DND-41 (cell line): ENCODE measurements around the gene WDR62.

ENCODE experiments used
- CTCF ChIP-seq: IDR thresholded peaks from 2 replicates; pipeline ENCODE4 v1.5.1; 2012; ENCODE audit warnings: borderline replicate concordance, low read length, moderate library complexity, mild to moderate bottlenecking; ENCODE audit not compliant: poor library complexity, severe bottlenecking; ENCODE audit errors: extremely low read depth
- EZH2 ChIP-seq: IDR thresholded peaks from 3 replicates; pipeline ENCODE4 v1.6.1; 2012; ENCODE audit warnings: borderline replicate concordance, low read depth, mild to moderate bottlenecking, moderate library complexity, low read length, inconsistent platforms; ENCODE audit not compliant: severe bottlenecking

GRCh38 chr19:36013280-36014011, 41.3 kb upstream of the WDR62 start:
- TF ChIP-seq CTCF: no peak
- TF ChIP-seq EZH2: no peak
